NCI-H82 (cell line): ENCODE data around the gene MLEC.

ENCODE experiments used
- DNase-seq: peaks from one replicate; lab custom pipeline; 2025; lab: John Stamatoyannopoulos, UW

Gene MLEC

GRCh38 chr12:120741476-120742421 is 54.8 kb downstream of the MLEC start:
- DNase-seq, result no peak

- DNase-seq, result no peak
Observed at GRCh38 chr12:120744922-120745493, 58.1 kb downstream of the MLEC start.

- no peak for DNase-seq
Observed at GRCh38 chr12:120748242-120748641, 61.3 kb downstream of the MLEC start.

GRCh38 chr12:120749256-120749655 is 62.3 kb downstream of the MLEC start:
- no peak for DNase-seq

GRCh38 chr12:120750806-120751205 is 63.9 kb downstream of the MLEC start:
- DNase-seq, result no peak

- no peak for DNase-seq
Observed at GRCh38 chr12:120751389-120751788, 64.4 kb downstream of the MLEC start.
